ENCODE results near the gene CCDC150.

- TF ChIP-seq POLR2A (IDR thresholded peaks at IDR 0.05; ENCODE audit: low read length) (no peak), GATA1 (IDR thresholded peaks at IDR 0.05; ENCODE audit: low read depth, low read length) (no peak)
These were observed 42.0 kb upstream of the CCDC150 start for GRCh38 chr2:196597531-196597930.
